B cell (primary cell): ENCODE results near the gene ELL. TPM values are rescaled to one million over a fixed set of nuclear protein-coding genes. Genes with fewer than 3 reads are reported as not detected.

ENCODE experiments used
- ATAC-seq: fragments of 200-7000 bp; cut with Tn5 transposase; one replicate; pipeline ENCODE4 v1.10.0; 2021; ENCODE audit warnings: low read depth, mild to moderate bottlenecking, moderate number of reproducible peaks, moderate library complexity
- CTCF ChIA-PET: fragments of 350-600 bp; sonication (Branson Sonifier 250); formaldehyde crosslinking; loops from one replicate; lab custom pipeline; 2021; ENCODE audit warnings: antibody characterized with exemption, inconsistent platforms; lab: Charles Lee
- POLR2A ChIA-PET: fragments of 350-600 bp; sonication (Branson Sonifier 250); formaldehyde crosslinking; loops from one replicate; lab custom pipeline; 2021; ENCODE audit warnings: antibody characterized with exemption; lab: Charles Lee
- DNase-seq: peaks from one replicate; pipeline ENCODE4 v3.0.0; 2013
- H2AFZ ChIP-seq: 2 replicates; pipeline ENCODE4 v1.6.1; 2012; ENCODE audit warnings: mild to moderate bottlenecking, low read depth, low read length; ENCODE audit not compliant: insufficient read depth, poor library complexity, severe bottlenecking
- H3K27ac ChIP-seq, 2 donors: 1 replicate in 1 of 2; 2 replicates in 1 of 2; pipeline ENCODE4 v1.5.1; 2012 to 2013; ENCODE audit warnings: low read length in 2 of 2, mild to moderate bottlenecking in 2 of 2, moderate library complexity in 1 of 2
- H3K27me3 ChIP-seq, 4 experiments: fragments of 200-600 bp in 1 of 4; sonication (generic) in 1 of 4; replicated peaks in 1 of 4; 1 replicate in 2 of 4; 2 replicates in 2 of 4; pipeline versions ENCODE4 v1.6.1 to v1.7.0; 2013 to 2016; ENCODE audit warnings: low read length in 3 of 4, mild to moderate bottlenecking in 2 of 4, mixed read lengths in 1 of 4, moderate library complexity in 1 of 4; ENCODE audit not compliant: insufficient read depth in 4 of 4, control insufficient read depth in 3 of 4; ENCODE audit errors: control extremely low read depth in 1 of 4
- H3K36me3 ChIP-seq, 2 experiments: replicated peaks in 1 of 2; 1 replicate in 1 of 2; 2 replicates in 1 of 2; pipeline versions ENCODE4 v1.6.1 to v1.7.1; 2013; ENCODE audit warnings: low read length in 1 of 2; ENCODE audit not compliant: insufficient read depth in 2 of 2, control insufficient read depth in 1 of 2; ENCODE audit errors: control extremely low read depth in 1 of 2, extremely low read depth in 1 of 2
- H3K4me1 ChIP-seq, 2 donors: fragments of 200-600 bp in 1 of 2; sonication (generic) in 1 of 2; 1 replicate in 1 of 2; 2 replicates in 1 of 2; pipeline versions ENCODE4 v1.5.1 to v1.6.1; 2013 to 2017; ENCODE audit warnings: low read length in 2 of 2; ENCODE audit not compliant: control insufficient read depth in 2 of 2, insufficient read depth in 2 of 2
- H3K4me2 ChIP-seq: replicated peaks from 2 replicates; pipeline ENCODE3; 2012; ENCODE audit warnings: mild to moderate bottlenecking, low read depth, low read length; ENCODE audit not compliant: poor library complexity, severe bottlenecking
- H3K4me3 ChIP-seq, 5 experiments: fragments of 200-600 bp in 1 of 5; sonication (generic) in 1 of 5; 1 replicate in 3 of 5; 2 replicates in 2 of 5; pipeline versions ENCODE4 v1.5.1 to v1.7.0; 2011 to 2016; ENCODE audit warnings: low read length in 4 of 5, mild to moderate bottlenecking in 4 of 5, low read depth in 2 of 5, control low read depth in 1 of 5, moderate library complexity in 1 of 5; ENCODE audit not compliant: insufficient read depth in 1 of 5; ENCODE audit errors: control extremely low read depth in 1 of 5, extremely low read depth in 1 of 5
- H3K79me2 ChIP-seq: fragments of 200-600 bp; sonication (generic); one replicate; pipeline ENCODE4 v1.6.0; 2016; ENCODE audit warnings: low read length; ENCODE audit not compliant: control insufficient read depth, insufficient read depth
- H3K9ac ChIP-seq: fragments of 200-600 bp; sonication (generic); 2 replicates; pipeline ENCODE4 v1.6.1; 2017; ENCODE audit warnings: mild to moderate bottlenecking, low read length, moderate library complexity
- H3K9me3 ChIP-seq, 3 donors: one replicate each; pipeline versions ENCODE4 v1.6.1 to v1.7.1; 2013; ENCODE audit warnings: low read length in 2 of 3; ENCODE audit not compliant: control insufficient read depth in 2 of 3, insufficient read depth in 1 of 3; ENCODE audit errors: control extremely low read depth in 1 of 3
- H4K20me1 ChIP-seq: 2 replicates; pipeline ENCODE4 v1.6.0; 2012; ENCODE audit warnings: mild to moderate bottlenecking, low read length; ENCODE audit not compliant: insufficient read depth, control insufficient read depth, poor library complexity, severe bottlenecking
- H3K27ac Mint-ChIP-seq: one replicate; pipeline ENCODE4 v1.8.0; 2021; ENCODE audit warnings: mixed read lengths
- H3K27me3 Mint-ChIP-seq: one replicate; pipeline ENCODE4 v1.8.0; 2021; ENCODE audit warnings: mixed read lengths
- H3K4me1 Mint-ChIP-seq: one replicate; pipeline ENCODE4 v1.8.0; 2021; ENCODE audit warnings: mixed read lengths
- H3K4me3 Mint-ChIP-seq: one replicate; pipeline ENCODE4 v1.8.0; 2021; ENCODE audit warnings: mixed read lengths
- H3K9me3 Mint-ChIP-seq: one replicate; pipeline ENCODE4 v1.8.0; 2022; ENCODE audit warnings: mixed read lengths; ENCODE audit not compliant: insufficient read depth
- EZH2 ChIP-seq: IDR thresholded peaks from 2 replicates; pipeline ENCODE4 v1.6.1; 2012; ENCODE audit warnings: borderline replicate concordance, low read depth, mild to moderate bottlenecking, moderate library complexity, low read length; ENCODE audit not compliant: insufficient read depth, poor library complexity, severe bottlenecking
- WGBS: methylation state at CpG from one replicate; pipeline ENCODE4 v1.1.5; 2013; ENCODE audit warnings: missing lambda C conversion rate; ENCODE audit not compliant: insufficient coverage; 5-methylcytosine and 5-hydroxymethylcytosine counted together
- intact Hi-C: fragments of 100-400 bp; cut with micrococcal nuclease; formaldehyde crosslinking; loops from one replicate; pipeline ENCODE4 v1.10.0; 2022
- polyA plus RNA-seq: library from polyadenylated mRNA; depleted of rRNA; stranded (reverse); fragments of >200 nt; gene quantifications from 2 replicates; pipeline ENCODE4 v1.2.3, GENCODE V29; 2012
- total RNA-seq, 2 donors: library from RNA; stranded (reverse); fragments of 120-200 nt in 1 of 2; gene quantifications; 1 replicate in 1 of 2; 2 replicates in 1 of 2; pipeline versions ENCODE4 v1.2.3 to v1.2.4, GENCODE V29; 2013 to 2022
- TF ChIP-seq, protein P1 (sequence below): fragments of 200-600 bp; IDR thresholded peaks from one replicate; pipeline ENCODE4 v1.8.0; 2022; ENCODE audit warnings: antibody characterized with exemption, mild to moderate bottlenecking

Gene ELL
- total and polyA plus RNA-seq, 2 donors (not counting 1 experiment from before 2014, with no cell fraction given), result 21.2 to 31.4 TPM

DNA sequence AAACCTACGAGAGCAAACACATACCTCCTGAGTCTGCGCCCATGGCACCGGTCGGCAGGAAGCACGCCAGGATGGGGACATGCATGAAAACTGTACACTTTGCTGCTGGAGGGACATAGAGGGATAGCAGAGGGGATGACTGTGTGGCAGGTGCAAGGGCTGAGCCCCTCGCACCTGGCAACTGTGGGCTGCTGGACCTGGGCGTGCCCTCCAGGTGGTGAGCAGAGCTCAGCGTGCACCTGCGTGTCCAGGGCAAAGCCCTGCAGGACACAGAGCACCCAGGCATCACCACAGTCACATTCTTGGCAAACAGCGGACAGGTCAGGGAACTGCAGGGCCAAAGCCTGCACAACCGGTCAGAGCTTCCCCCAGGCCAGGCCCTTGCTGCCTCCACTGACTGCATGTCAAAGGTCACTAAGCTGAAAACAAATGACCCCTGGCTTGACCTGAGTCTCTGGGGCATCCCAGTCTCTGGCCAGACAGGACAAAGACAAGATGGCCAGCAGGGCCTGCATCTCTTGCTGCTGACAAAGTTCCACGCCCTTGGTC, 75.0 kb downstream of the ELL start:
- Mint-ChIP-seq H3K27me3 (no peaks in the 10 kb centered on the region), H3K9me3 (no peaks in the 10 kb centered on the region), H3K4me1 (peaks cover 14% of the 10 kb centered on the region), H3K27ac (no peak overlapping the region), H3K4me3 (no peak overlapping the region)
- no peak for DNase-seq
- Histone ChIP-seq H3K4me2 (no peak overlapping the region), H3K36me3 (peaks cover 0 to 73% of the 10 kb centered on the region in 2 experiments), H3K27me3 (no peaks in the 10 kb centered on the region), H3K79me2 (peaks cover 36% of the 10 kb centered on the region), H3K4me1 (peaks cover 4 to 11% of the 10 kb centered on the region in 2 donors), H4K20me1 (peaks cover 57% of the 10 kb centered on the region), H3K4me3 (no peak overlapping the region), H3K9me3 (no peaks in the 10 kb centered on the region), H3K27ac (no peak overlapping the region), H2AFZ (no peak overlapping the region), H3K9ac (no peak overlapping the region)
- TF ChIP-seq, protein P1, sequence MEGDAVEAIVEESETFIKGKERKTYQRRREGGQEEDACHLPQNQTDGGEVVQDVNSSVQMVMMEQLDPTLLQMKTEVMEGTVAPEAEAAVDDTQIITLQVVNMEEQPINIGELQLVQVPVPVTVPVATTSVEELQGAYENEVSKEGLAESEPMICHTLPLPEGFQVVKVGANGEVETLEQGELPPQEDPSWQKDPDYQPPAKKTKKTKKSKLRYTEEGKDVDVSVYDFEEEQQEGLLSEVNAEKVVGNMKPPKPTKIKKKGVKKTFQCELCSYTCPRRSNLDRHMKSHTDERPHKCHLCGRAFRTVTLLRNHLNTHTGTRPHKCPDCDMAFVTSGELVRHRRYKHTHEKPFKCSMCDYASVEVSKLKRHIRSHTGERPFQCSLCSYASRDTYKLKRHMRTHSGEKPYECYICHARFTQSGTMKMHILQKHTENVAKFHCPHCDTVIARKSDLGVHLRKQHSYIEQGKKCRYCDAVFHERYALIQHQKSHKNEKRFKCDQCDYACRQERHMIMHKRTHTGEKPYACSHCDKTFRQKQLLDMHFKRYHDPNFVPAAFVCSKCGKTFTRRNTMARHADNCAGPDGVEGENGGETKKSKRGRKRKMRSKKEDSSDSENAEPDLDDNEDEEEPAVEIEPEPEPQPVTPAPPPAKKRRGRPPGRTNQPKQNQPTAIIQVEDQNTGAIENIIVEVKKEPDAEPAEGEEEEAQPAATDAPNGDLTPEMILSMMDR, result no peak
- ChIA-PET POLR2A (no interaction called here), CTCF (interaction anchor here (7.6 kb wide), 1 partner anchor 16 kb away, joined by 85 read pairs; no protein-coding TSS in a partner anchor)
- no peak for ATAC-seq
- WGBS, result 94% methylated on average over 12 of the region's 12 CpGs
- intact Hi-C loops, result no loop called here

DNA sequence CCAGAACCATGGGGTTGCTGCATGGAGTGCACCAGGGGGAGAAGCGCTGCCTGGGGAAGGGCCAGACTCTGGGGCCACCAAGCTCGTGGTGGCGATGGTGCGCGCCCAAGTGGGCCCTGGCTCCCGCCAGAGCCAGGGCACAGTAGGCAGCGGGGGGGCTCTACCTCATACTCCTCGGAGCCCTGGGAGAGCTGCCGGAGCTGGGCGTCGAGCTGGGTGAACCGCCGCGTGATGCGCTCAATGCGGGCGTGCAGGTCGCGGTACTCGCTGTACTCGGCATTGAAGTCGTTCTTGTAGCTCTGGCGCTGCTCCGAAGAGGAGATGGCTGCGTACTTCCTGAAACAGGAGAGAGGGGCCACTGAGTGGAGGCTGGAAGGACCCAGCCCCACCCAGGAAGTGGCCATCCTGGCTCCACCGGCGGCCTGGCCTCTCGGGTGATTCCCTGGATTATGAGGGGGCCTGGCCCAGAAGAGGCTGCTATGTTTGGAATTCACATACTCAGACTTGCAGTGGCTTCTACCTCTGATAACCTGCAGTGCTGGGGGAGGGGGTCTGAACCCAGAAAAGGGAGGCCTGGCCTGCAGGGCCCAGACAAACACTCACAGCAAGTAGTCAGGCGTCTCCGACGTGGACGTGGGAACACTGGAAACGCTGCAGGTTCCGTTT, 75.6 kb downstream of the ELL start:
- DNase-seq, result no peak
- no peak overlapping the region for H3K4me3 ChIP-seq
- H3K27me3 ChIP-seq, result no peaks in the 10 kb centered on the region
- H4K20me1 ChIP-seq, result peaks cover 52% of the 10 kb centered on the region
- ChIA-PET CTCF (no interaction called here), POLR2A (no interaction called here)
- H3K27ac ChIP-seq, result no peak overlapping the region
- no peak overlapping the region for H3K27ac Mint-ChIP-seq
- H3K9me3 Mint-ChIP-seq, result no peaks in the 10 kb centered on the region
- TF ChIP-seq, protein P1, result no peak
- no peak for TF ChIP-seq EZH2
- H2AFZ ChIP-seq, result no peak overlapping the region
- H3K4me1 ChIP-seq, result peaks cover 4 to 12% of the 10 kb centered on the region in 2 donors
- no peak for ATAC-seq
- peaks cover 0 to 72% of the 10 kb centered on the region in 2 experiments for H3K36me3 ChIP-seq
- no peak overlapping the region for H3K4me3 Mint-ChIP-seq
- H3K27me3 Mint-ChIP-seq, result no peaks in the 10 kb centered on the region
- H3K9ac ChIP-seq, result no peak overlapping the region
- WGBS, result 98% methylated on average over 34 of the region's 34 CpGs
- peaks cover 16% of the 10 kb centered on the region for H3K4me1 Mint-ChIP-seq
- intact Hi-C loops, result no loop called here
- no peak overlapping the region for H3K4me2 ChIP-seq
- H3K9me3 ChIP-seq, result no peaks in the 10 kb centered on the region
- H3K79me2 ChIP-seq, result peaks cover 36% of the 10 kb centered on the region
